ENCODE data around the gene OR13G1.

Gene OR13G1

GRCh38 chr1:247680171-247680570 lies 632 bp upstream of the OR13G1 start:
- TF ChIP-seq CTCF (IDR thresholded peaks at IDR 0.05; ENCODE audit: low read depth, low read length) = no peak

GRCh38 chr1:247669225-247669624 lies 10.3 kb downstream of the OR13G1 start:
- DNase-seq (ENCODE audit: low read depth in 2 of 2) = no peak
- TF ChIP-seq CTCF (IDR thresholded peaks at IDR 0.05; ENCODE audit: low read depth, low read length) = no peak
- no peak overlapping the region for H3K4me3 ChIP-seq (replicated peaks in 1 of 2; ENCODE audit: low read depth in 2 of 2, low read length in 2 of 2)

More at GRCh38 chr1:247680171-247680570, 632 bp upstream of the OR13G1 start:
- DNase-seq (ENCODE audit: low read depth in 2 of 2) = no peak
- H3K4me3 ChIP-seq (replicated peaks in 1 of 2; ENCODE audit: low read depth in 2 of 2, low read length in 2 of 2) = no peak overlapping the region

GRCh38 chr1:247656221-247656875 lies 23.2 kb downstream of the OR13G1 start:
- no peak for TF ChIP-seq CTCF (IDR thresholded peaks at IDR 0.05; ENCODE audit: low read depth, low read length)
- no peak overlapping the region for H3K4me3 ChIP-seq (replicated peaks in 1 of 2; ENCODE audit: low read depth in 2 of 2, low read length in 2 of 2)
- no peak for DNase-seq (ENCODE audit: low read depth in 2 of 2)

- no peak for TF ChIP-seq CTCF (IDR thresholded peaks at IDR 0.05; ENCODE audit: low read depth, low read length)
- H3K4me3 ChIP-seq (replicated peaks in 1 of 2; ENCODE audit: low read depth in 2 of 2, low read length in 2 of 2) = no peak overlapping the region
- no peak for DNase-seq (ENCODE audit: low read depth in 2 of 2)
Measured at GRCh38 chr1:247653040-247653439, 26.5 kb downstream of the OR13G1 start.

- no peak overlapping the region for H3K4me3 ChIP-seq (replicated peaks in 1 of 2; ENCODE audit: low read depth in 2 of 2, low read length in 2 of 2)
- TF ChIP-seq CTCF (IDR thresholded peaks at IDR 0.05; ENCODE audit: low read depth, low read length) = no peak
- no peak for DNase-seq (ENCODE audit: low read depth in 2 of 2)
Measured at GRCh38 chr1:247647864-247648263, 31.7 kb downstream of the OR13G1 start.

GRCh38 chr1:247646867-247647266 lies 32.7 kb downstream of the OR13G1 start:
- no peak overlapping the region for H3K4me3 ChIP-seq (replicated peaks in 1 of 2; ENCODE audit: low read depth in 2 of 2, low read length in 2 of 2)
- TF ChIP-seq CTCF (IDR thresholded peaks at IDR 0.05; ENCODE audit: low read depth, low read length) = no peak
- no peak for DNase-seq (ENCODE audit: low read depth in 2 of 2)

GRCh38 chr1:247642742-247643141 lies 36.8 kb downstream of the OR13G1 start:
- no peak overlapping the region for H3K4me3 ChIP-seq (replicated peaks in 1 of 2; ENCODE audit: low read depth in 2 of 2, low read length in 2 of 2)
- TF ChIP-seq CTCF (IDR thresholded peaks at IDR 0.05; ENCODE audit: low read depth, low read length) = no peak

More at GRCh38 chr1:247642742-247643141, 36.8 kb downstream of the OR13G1 start:
- no peak for DNase-seq (ENCODE audit: low read depth in 2 of 2)
